Measurements from ENCODE around the gene STK32B. TPM values are rescaled to one million over a fixed set of nuclear protein-coding genes. Genes with fewer than 3 reads are reported as not detected.
"Not testable (repeated sequence)": the region's sequence is repeated elsewhere in the genome, so short reads cannot be mapped to it uniquely, and the experiment has no call there.

The STK32B gene
- total and polyA plus RNA-seq, 11 donors: 0.08 to 2.0 (median 0.25) TPM

- 67 to 82% (median 79%) methylated on average over 8 of the region's 8 CpGs for WGBS, 4 donors
- Histone ChIP-seq H3K36me3 (no peaks in the 10 kb centered on the region), H3K9me3 (no peaks in the 10 kb centered on the region), H3K27ac (no peak overlapping the region), H3K4me3 (no peak overlapping the region), H3K27me3 (peaks cover 0 to 59% (median 21%) of the 10 kb centered on the region in 9 donors), H3K4me1 (no peaks in the 10 kb centered on the region)
- no peak for ATAC-seq
- no peak for DNase-seq
- TF ChIP-seq POLR2A (IDR thresholded peaks at IDR 0.05) (no peak), CTCF (IDR thresholded peaks at IDR 0.05) (no peak)
- intact Hi-C loops (cut with DNase I): no loop called here
Measured at GRCh38 chr4:5004496-5004895, 46.8 kb upstream of the STK32B start.

- DNase-seq; H3K9me3 ChIP-seq; H3K36me3 ChIP-seq; intact Hi-C loops (cut with DNase I); H3K4me1 ChIP-seq; ATAC-seq; H3K27ac ChIP-seq; H3K4me3 ChIP-seq: not testable (repeated sequence)
- H3K27me3 ChIP-seq: peaks cover 0 to 74% (median 21%) of the 10 kb centered on the region in 9 donors
- WGBS, 4 donors: 78 to 81% (median 79%) methylated on average over 11 of the region's 11 CpGs
Measured at GRCh38 chr4:5006932-5007331, 44.3 kb upstream of the STK32B start.

GRCh38 chr4:5009796-5010195 is 41.5 kb upstream of the STK32B start:
- intact Hi-C loops (cut with DNase I): no loop called here
- no peak for ATAC-seq

GRCh38 chr4:5010984-5011383 is 40.3 kb upstream of the STK32B start:
- ATAC-seq: no peak
- H3K9me3 ChIP-seq: no peaks in the 10 kb centered on the region
- intact Hi-C loops (cut with DNase I): no loop called here

More at GRCh38 chr4:5009796-5010195, 41.5 kb upstream of the STK32B start:
- no peak overlapping the region for H3K27ac ChIP-seq
- WGBS, 4 donors: 87 to 92% (median 88%) methylated on average over 3 of the region's 3 CpGs
- DNase-seq: no peak
- H3K27me3 ChIP-seq: peaks cover 0 to 54% (median 6%) of the 10 kb centered on the region in 9 donors
- no peak overlapping the region for H3K4me3 ChIP-seq
- TF ChIP-seq CTCF (IDR thresholded peaks at IDR 0.05) (no peak), POLR2A (IDR thresholded peaks at IDR 0.05) (no peak)
- no peaks in the 10 kb centered on the region for H3K4me1 ChIP-seq
- no peaks in the 10 kb centered on the region for H3K9me3 ChIP-seq
- H3K36me3 ChIP-seq: no peaks in the 10 kb centered on the region

More at GRCh38 chr4:5010984-5011383, 40.3 kb upstream of the STK32B start:
- TF ChIP-seq POLR2A (IDR thresholded peaks at IDR 0.05) (no peak), CTCF (IDR thresholded peaks at IDR 0.05) (no peak)
- Histone ChIP-seq H3K27me3 (peaks cover 0 to 48% (median 3%) of the 10 kb centered on the region in 9 donors), H3K27ac (no peak overlapping the region), H3K36me3 (no peaks in the 10 kb centered on the region), H3K4me1 (no peaks in the 10 kb centered on the region), H3K4me3 (no peak overlapping the region)
- 89 to 94% (median 93%) methylated on average over 2 of the region's 2 CpGs for WGBS, 4 donors
- DNase-seq: no peak

All from heart left ventricle (tissue), 16 donors.